GM23248 (cell line): ENCODE data around the gene CNIH4.

Source experiments
- EZH2 ChIP-seq: fragments of 200-600 bp; sonication (generic); IDR thresholded peaks from 2 replicates; pipeline ENCODE4 v1.6.1; 2018; ENCODE audit warnings: antibody characterized with exemption, mild to moderate bottlenecking; ENCODE audit not compliant: insufficient read depth, poor library complexity, severe bottlenecking
- EZH2phosphoT487 ChIP-seq: fragments of 200-600 bp; sonication (generic); IDR thresholded peaks from 2 replicates; pipeline ENCODE4 v1.6.1; 2018; ENCODE audit warnings: antibody characterized with exemption, moderate library complexity, mild to moderate bottlenecking, low read depth; ENCODE audit not compliant: insufficient read depth

- TF ChIP-seq EZH2 (no peak), EZH2phosphoT487 (no peak)
These were observed 2.4 kb upstream of the CNIH4 start for GRCh38 chr1:224353975-224354925.
